NCI-H146 treated with DMSO at 0.1 percent for 48 hours (cell line): ENCODE measurements around the gene AKAP17A.

Source experiments
- DNase-seq: peaks from one replicate; lab custom pipeline; 2025; ENCODE audit not compliant: unreplicated experiment; lab: John Stamatoyannopoulos, UW

Gene AKAP17A

GRCh38 chrX:1581132-1581531 lies 10.3 kb upstream of the AKAP17A start:
- no peak for DNase-seq

DNA sequence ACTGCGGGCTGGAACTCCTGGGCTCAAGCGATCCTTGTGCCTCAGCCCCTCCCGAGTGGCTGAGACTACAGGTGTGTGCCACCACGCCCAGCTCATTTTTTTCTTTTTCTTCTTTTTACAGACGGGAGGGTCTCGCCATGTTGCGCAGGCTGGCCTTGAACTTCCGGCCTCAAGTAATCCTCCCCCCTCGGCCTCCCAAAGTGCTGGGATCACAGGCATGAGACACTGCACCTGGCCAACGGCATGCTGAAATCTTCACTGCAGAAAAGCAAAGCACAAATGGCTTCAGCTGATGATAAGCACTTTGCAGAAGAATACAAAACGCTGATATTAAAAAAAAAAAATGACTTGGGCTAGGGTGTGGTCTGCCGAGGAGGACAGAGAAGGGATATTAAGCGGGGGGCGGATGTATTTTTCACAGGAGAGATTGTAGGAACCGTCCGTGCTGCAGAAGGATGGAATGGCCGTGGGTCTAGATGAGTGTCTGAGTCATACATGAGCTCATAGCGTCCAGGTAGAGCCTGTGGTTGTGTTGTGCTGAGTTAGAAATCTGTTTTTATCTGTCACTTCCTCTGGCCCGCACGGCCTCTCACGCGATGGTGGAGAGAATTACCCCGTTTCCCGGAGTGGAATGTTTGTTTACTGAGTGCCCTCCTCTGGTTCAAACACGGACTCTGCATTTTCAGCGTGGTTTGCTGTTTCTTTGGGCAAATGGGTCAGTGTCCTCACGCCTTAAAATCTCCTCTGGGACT lies 8.5 kb upstream of the AKAP17A start:
- DNase-seq = no peak

- no peak for DNase-seq
Measured at GRCh38 chrX:1584237-1585011, 7.0 kb upstream of the AKAP17A start.

GRCh38 chrX:1587161-1587560 lies 4.2 kb upstream of the AKAP17A start:
- DNase-seq = no peak

DNA sequence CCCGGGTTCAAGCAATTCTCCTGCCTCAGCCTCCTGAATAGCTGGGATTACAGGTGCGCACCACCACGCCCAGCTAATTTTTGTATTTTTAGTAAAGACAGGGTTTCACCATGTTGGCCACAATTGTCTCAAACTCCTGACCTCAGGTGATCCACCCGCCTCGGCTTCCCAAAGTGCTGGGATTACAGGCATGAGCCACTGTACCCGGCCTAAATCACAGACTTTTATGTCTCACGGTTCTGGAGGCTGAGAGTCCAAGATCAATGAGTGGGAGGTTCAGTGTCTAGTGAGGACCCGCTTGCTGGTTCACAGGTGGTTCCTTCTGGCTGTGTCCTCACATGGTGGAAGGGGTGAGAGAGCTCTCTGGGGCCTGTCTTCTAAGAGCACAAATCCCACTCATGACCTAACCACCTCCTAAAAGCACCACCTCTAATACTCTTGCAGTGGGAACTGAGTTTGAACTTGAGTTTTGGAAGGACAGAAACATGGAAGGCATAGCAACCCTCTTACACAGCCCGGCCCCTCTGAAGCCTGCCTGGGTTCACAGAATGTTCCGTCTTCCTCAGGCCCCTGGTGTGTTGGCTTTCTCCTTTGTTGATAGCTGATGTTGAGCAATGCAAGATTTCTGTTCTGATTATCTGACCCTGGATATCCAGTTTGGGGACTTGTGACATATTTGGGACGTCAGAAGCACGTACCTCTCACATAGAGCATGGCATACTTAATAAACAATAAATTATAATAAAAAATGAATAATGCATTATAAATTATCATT lies 1.9 kb upstream of the AKAP17A start:
- DNase-seq = no peak

DNA sequence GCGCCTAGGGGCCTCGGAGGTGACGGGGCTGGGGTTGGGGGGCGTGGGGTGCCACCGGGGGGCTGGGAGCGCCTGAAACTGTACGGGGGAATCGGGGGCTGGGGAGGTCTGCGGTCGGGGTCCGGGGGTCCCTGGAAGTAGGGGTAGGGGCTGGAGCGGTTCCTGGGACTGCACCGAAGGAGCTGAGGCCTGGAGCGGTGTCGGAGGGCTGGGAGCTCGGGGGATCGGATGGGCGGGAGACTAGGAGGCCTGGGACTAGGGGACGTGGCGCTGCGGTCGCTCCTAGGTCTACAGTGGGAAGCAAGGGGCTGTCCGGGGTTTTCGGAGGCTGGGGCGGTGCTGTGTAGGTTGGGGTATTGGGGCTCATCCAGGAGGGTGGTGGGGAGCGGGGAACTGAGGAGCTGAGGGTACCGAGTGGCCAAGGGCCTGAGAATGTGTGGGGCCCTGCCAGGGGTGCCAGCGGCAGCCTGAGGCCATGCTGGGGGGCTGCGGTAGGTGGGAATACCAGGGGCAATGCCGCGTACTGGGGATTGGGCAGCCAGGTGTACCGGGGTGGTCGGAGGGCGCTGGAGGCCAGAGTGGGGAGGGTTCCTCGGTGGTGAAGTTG lies 562 bp downstream of the AKAP17A start:
- no peak for DNase-seq

- DNase-seq = no peak
Measured at GRCh38 chrX:1592470-1593142, 1.2 kb downstream of the AKAP17A start.

DNA sequence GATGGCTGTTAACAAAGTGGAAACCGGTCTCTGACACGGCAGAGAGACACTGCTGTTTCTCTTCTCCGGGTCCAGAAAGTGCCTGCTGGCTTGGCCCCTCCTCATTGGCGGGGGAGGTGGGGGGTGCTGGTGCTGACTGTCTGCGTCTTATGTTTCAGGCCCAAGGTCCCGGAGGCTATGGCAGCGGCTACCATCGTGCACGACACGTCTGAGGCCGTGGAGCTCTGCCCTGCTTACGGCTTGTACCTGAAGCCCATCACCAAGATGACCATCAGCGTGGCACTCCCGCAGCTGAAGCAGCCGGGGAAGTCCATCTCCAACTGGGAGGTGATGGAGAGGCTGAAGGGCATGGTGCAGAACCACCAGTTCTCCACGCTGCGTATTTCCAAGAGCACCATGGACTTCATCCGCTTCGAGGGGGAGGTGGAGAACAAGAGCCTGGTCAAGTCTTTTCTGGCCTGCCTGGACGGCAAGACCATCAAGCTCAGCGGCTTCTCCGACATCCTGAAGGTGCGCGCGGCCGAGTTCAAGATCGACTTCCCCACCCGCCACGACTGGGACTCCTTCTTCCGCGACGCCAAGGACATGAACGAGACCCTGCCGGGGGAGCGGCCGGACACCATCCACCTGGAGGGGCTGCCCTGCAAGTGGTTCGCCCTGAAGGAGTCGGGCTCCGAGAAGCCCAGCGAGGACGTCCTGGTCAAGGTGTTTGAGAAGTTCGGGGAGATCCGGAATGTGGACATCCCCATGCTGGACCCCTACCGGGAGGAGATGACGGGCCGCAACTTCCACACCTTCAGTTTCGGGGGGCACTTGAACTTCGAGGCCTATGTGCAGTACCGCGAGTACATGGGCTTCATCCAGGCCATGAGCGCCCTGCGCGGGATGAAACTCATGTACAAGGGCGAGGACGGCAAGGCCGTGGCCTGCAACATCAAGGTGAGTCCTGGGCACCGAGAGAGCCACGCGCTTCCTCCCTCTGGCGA lies 2.2 kb downstream of the AKAP17A start:
- no peak for DNase-seq

GRCh38 chrX:1595711-1596060 lies 4.3 kb downstream of the AKAP17A start:
- no peak for DNase-seq

DNA sequence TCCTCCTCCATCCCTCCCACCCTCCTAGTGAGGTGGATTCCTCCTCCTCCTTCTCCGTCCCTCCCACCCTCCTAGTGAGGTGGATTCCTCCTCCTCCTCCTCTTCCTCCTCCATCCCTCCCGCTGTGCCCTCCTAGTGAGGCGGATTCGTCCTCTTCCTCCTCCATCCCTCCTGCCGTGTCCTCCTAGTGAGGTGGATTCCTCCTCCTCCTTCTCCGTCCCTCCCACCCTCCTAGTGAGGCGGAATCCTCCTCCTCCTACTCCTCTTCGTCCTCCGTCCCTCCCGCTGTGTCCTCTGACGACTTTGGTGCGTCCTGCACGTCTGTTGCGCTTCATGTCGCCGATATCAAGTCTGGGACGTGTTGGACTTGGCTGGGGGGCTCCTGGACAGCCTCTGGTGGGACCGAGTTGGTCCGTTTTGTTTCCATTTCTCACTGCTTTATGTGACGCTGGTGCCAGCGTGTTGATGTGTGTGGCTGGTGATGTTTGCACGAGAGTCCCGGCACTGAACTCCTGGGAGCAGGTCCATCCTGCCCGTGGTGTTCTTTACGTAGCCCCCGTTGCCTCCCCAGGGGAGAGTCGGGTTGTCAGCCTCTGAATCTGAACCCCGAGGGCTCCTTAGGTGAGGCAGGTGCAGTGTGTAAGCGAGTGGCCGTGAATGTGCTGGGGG lies 5.4 kb downstream of the AKAP17A start:
- DNase-seq = no peak

GRCh38 chrX:1597345-1598020 lies 6.1 kb downstream of the AKAP17A start:
- DNase-seq = no peak

DNA sequence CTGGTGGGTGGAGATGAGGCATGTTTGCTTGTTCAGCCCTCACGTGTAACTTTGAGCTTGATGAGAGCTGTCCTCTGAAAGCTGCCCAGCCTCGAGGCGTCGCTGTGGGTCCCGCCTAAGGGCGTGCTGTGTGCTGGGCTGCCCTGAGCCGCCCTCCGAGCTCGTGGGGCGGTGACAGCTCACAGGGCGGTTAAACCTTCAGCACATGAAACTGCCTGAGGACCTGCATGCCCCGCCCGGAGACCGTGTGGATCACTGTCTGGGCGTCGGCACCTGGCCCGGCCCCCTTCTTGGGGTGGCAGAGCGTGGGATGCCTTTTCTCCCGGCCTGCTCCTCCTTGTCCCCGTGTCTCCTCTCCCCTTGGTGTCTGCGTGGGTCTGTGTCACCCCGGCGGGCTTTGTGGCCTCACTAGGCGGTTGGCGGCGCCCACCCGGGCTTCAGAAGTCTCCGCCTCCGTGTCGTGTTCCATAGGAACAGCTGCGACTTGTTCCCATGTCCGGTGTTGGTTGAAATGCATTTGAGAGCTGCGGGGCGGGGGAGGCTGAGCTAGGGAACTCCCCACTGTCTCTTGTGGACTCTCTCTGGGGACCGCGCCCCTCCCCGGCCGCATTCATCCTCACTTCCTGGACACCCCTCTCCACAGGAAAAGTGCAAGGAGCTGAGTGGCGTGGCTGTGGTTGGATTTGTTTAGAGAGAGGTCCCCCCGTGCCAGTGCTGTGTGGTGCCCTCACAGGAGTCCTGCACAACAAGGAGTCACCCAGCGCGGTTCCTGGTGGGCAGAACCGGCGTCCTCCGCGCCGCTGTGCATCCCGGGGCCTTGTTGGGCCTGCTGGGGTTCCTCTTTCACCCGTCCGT lies 6.8 kb downstream of the AKAP17A start:
- no peak for DNase-seq

DNA sequence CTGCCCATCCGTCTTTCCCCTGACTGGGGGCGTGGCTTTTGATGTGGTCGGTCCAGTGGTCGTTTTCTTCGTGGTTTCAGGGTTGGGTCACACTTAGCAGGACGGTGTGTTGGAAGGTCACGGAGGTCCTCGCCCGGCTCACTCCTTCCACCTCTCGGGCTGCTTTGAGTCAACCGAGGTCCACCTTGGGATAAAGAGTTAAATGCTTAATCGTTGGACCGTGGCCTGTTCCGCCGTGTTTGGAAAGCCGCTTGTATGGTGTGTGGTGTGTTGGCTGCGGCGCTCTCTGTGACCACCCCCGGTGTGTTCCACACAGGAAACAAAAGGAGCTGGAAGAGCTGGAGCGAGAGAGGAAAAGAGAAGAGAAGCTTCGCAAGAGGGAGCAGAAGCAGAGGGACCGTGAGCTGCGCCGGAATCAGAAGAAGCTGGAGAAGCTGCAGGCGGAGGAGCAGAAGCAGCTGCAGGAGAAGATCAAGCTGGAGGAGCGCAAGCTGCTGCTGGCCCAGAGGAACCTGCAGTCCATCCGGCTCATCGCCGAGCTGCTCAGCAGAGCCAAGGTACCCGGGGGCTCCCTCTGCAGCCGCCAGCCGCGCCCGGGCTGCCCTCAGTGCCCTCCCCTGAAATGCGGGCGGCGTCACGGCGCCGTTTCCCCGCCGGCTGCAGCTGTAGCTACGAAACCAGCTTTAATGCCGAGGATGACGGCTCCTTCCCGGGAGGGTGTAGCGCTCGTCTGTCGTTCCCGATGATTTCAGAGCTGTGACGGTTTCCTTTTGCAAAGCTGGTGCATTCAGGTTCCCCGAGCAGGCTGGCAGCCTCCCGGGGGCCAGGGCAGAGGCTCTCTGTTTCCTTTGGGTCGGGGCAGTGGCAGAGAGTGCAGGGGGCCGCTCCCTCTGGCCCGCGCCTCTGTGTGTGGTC lies 7.7 kb downstream of the AKAP17A start:
- no peak for DNase-seq

DNA sequence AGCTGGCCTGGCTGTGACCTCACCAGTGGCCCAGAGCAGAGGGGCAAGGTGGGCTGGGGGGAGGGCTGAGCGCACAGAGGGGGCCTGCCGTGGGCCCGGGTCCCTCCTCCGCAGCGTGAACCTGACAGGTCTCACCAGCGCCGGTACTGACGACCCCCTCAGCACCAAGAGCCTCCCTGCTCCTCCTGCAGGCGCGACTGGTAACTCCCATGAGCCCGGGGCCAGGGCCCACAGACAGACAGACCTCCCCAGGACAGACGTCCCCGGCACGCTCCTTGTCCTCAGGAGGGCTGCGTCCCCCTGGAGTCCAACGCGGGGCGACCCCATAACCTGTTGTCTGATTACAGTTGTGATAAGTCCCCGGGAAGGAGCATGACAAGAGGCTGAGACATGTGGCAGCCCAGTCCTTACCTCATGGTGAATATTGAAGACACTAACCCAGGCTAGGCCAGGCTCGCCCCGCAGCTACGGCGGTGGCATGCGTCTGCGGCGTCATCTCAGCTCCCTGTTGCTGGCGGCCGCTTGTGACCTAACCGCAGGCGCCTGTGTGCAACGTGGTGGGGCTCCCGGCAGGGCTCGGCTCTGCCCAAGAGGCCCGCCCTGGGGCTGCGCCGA lies 8.5 kb downstream of the AKAP17A start:
- no peak for DNase-seq

GRCh38 chrX:1600406-1601050 lies 9.1 kb downstream of the AKAP17A start:
- DNase-seq = no peak
